GM12878 (cell line): ENCODE data around the gene DUSP15. TPM values are rescaled to one million over a fixed set of nuclear protein-coding genes. Genes with fewer than 3 reads are reported as not detected.

Source experiments
- ATAC-seq: fragments of 200-7000 bp; cut with Tn5 transposase; 3 replicates; pipeline ENCODE4 v1.9.1; 2020; ENCODE audit warnings: mild to moderate bottlenecking, moderate library complexity
- BruUV-seq: library from RNA; stranded (reverse); fragments of 400-500 nt; replicated peaks from 2 replicates; lab custom pipeline; 2021; lab: Mats Ljungman, UMichigan
- CTCF ChIA-PET: fragments of 300-600 bp; sonication (Branson Sonifier 250); formaldehyde crosslinking; extraction: SDS; loops from one replicate; lab custom pipeline; 2021; ENCODE audit warnings: inconsistent platforms; lab: Yijun Ruan, JAX
- POLR2A ChIA-PET: fragments of 350-600 bp; formaldehyde crosslinking; extraction: SDS; loops from one replicate; lab custom pipeline; 2021; ENCODE audit warnings: inconsistent platforms; lab: Charles Lee
- RAD21 ChIA-PET: fragments of 300-600 bp; sonication (Branson Sonifier 250); formaldehyde crosslinking; loops from one replicate; lab custom pipeline; 2023; ENCODE audit warnings: antibody characterized with exemption; ENCODE audit not compliant: unreplicated experiment; lab: Charles Lee
- SMC1A ChIA-PET: fragments of 300-600 bp; sonication (Branson Sonifier 250); formaldehyde crosslinking; loops from one replicate; lab custom pipeline; 2023; ENCODE audit not compliant: unreplicated experiment, uncharacterized antibody; lab: Charles Lee
- DNase-seq: peaks from one replicate; pipeline ENCODE4 v3.0.0-alpha.2; 2011; ENCODE audit warnings: low read depth, low spot score
- FAIRE-seq: peaks from 3 replicates; lab custom pipeline; 2011; peaks lifted over from hg19 to GRCh38; lab: Jason Lieb, UNC
- H2AFZ ChIP-seq: 2 replicates; pipeline ENCODE4 v1.6.0; 2011; ENCODE audit warnings: low read depth, low read length, control low read depth; ENCODE audit not compliant: control insufficient read depth
- H3K27ac ChIP-seq: 2 replicates; pipeline ENCODE4 v1.5.1; 2011; ENCODE audit warnings: control low read depth; ENCODE audit not compliant: control insufficient read depth, insufficient read depth
- H3K27me3 ChIP-seq, 2 experiments: replicated peaks in 1 of 2; 2 replicates each; pipeline versions ENCODE4 v1.6.0 to v1.6.1; 2011; ENCODE audit warnings: low read length in 1 of 2; ENCODE audit not compliant: control insufficient read depth in 2 of 2, insufficient read depth in 2 of 2
- H3K36me3 ChIP-seq, 2 experiments: 2 replicates each; pipeline ENCODE4 v1.5.1; 2011; ENCODE audit warnings: low read length in 1 of 2; ENCODE audit not compliant: control insufficient read depth in 2 of 2, insufficient read depth in 2 of 2
- H3K4me1 ChIP-seq: 2 replicates; pipeline ENCODE4 v1.6.1; 2011; ENCODE audit warnings: mild to moderate bottlenecking, low read length, moderate library complexity, mixed read lengths; ENCODE audit not compliant: control insufficient read depth, insufficient read depth
- H3K4me2 ChIP-seq: 2 replicates; pipeline ENCODE4 v1.6.0; 2011; ENCODE audit warnings: control low read depth; ENCODE audit not compliant: control insufficient read depth, insufficient read depth
- H3K4me3 ChIP-seq: fragments of 200-600 bp; sonication (generic); 2 replicates; pipeline ENCODE4 v1.5.1; 2016
- H3K79me2 ChIP-seq: 2 replicates; pipeline ENCODE4 v1.6.0; 2011; ENCODE audit warnings: low read length; ENCODE audit not compliant: control insufficient read depth, insufficient read depth
- H3K9ac ChIP-seq: 2 replicates; pipeline ENCODE4 v1.8.0; 2011; ENCODE audit warnings: low read length, control low read depth, mixed read lengths; ENCODE audit not compliant: control insufficient read depth, insufficient read depth
- H3K9me3 ChIP-seq: replicated peaks from 3 replicates; pipeline ENCODE4 v1.5.1; 2011; ENCODE audit warnings: mild to moderate bottlenecking, low read length; ENCODE audit not compliant: control insufficient read depth, insufficient read depth
- H4K20me1 ChIP-seq: 2 replicates; pipeline ENCODE4 v1.6.0; 2011; ENCODE audit not compliant: control insufficient read depth, insufficient read depth
- HDAC2 ChIP-seq: fragments of 200-600 bp; sonication (generic); IDR thresholded peaks from 2 replicates; pipeline ENCODE4 v1.6.1; 2017
- SUZ12 ChIP-seq: fragments of 200-600 bp; sonication (generic); IDR thresholded peaks from one replicate; pipeline ENCODE4 v1.6.1; 2018; ENCODE audit warnings: antibody characterized with exemption, mild to moderate bottlenecking; ENCODE audit not compliant: unreplicated experiment
- ZNF207 ChIP-seq: fragments of 450-650 bp; IDR thresholded peaks from 2 replicates; pipeline ENCODE4 v1.6.1; 2014; ENCODE audit warnings: antibody characterized with exemption, mild to moderate bottlenecking, borderline replicate concordance
- WGBS: methylation state at CpG from one replicate; pipeline ENCODE4 v1.1.6; 2016; ENCODE audit warnings: low lambda C conversion rate; ENCODE audit not compliant: insufficient replicate concordance, insufficient coverage; ENCODE audit errors: missing lambda C conversion rate; 5-methylcytosine and 5-hydroxymethylcytosine counted together
- in situ Hi-C: fragments of 300-500 bp; cut with MboI; formaldehyde crosslinking; loops from 9 replicates; pipeline ENCODE4 v1.14.3; 2018; ENCODE audit warnings: mixed read lengths
- intact Hi-C: fragments of 100-400 bp; cut with micrococcal nuclease; formaldehyde crosslinking; loops from one replicate; pipeline ENCODE4 v1.14.2; 2022; ENCODE audit not compliant: unreplicated experiment
- polyA plus RNA-seq, 11 experiments: library from polyadenylated mRNA; depleted of rRNA in 4 of 11; unstranded in 6 of 11; stranded (reverse) in 5 of 11; fragments of >200 nt; fragmentation: Nextera tagmentation in 4 of 11; fragmentation: Illumina TruSeq in 1 of 11; extraction: Ambion mirVana in 4 of 11; extraction: Trizol in 1 of 11; gene quantifications; 1 replicate in 1 of 11; 2 replicates in 10 of 11; pipeline versions ENCODE4 v1.2.1 to v1.2.3, GENCODE V29; 2011 to 2016; ENCODE audit warnings: inconsistent platforms in 2 of 11, missing spikeins in 2 of 11, low read depth in 1 of 11
- total RNA-seq, 4 experiments: library from RNA; depleted of rRNA in 3 of 4; stranded (reverse); fragments of >200 nt in 3 of 4; fragmentation: Illumina TruSeq in 1 of 4; extraction: Trizol in 1 of 4; gene quantifications; 2 replicates each; pipeline versions ENCODE4 v1.2.1 to v1.2.3, GENCODE V29; 2013 to 2021
- TF ChIP-seq, protein P1 (sequence below), 3 experiments: IDR thresholded peaks in 2 of 3; conservative IDR thresholded peaks in 1 of 3; 2 replicates each; pipeline ENCODE4 v1.5.1; 2011; ENCODE audit warnings: low read depth in 3 of 3, low read length in 3 of 3, mild to moderate bottlenecking in 3 of 3, control low read depth in 2 of 3, moderate library complexity in 2 of 3, inconsistent platforms in 1 of 3, mixed read lengths in 1 of 3; ENCODE audit not compliant: control insufficient read depth in 2 of 3, insufficient read depth in 1 of 3; ENCODE audit errors: extremely low read depth in 1 of 3
- TF ChIP-seq, protein P2 (sequence below): IDR thresholded peaks from 2 replicates; pipeline ENCODE4 v1.6.1; 2011; ENCODE audit warnings: borderline replicate concordance, low read depth, mild to moderate bottlenecking, moderate library complexity, low read length; ENCODE audit not compliant: insufficient read depth, poor library complexity, severe bottlenecking

Gene DUSP15
- total and polyA plus RNA-seq, 10 of the 15 experiments (the other 5 are each of a cell fraction or from before 2014, with no cell fraction given) = 0.06 to 2.5 (median 0.67) TPM; not detected in 1

DNA sequence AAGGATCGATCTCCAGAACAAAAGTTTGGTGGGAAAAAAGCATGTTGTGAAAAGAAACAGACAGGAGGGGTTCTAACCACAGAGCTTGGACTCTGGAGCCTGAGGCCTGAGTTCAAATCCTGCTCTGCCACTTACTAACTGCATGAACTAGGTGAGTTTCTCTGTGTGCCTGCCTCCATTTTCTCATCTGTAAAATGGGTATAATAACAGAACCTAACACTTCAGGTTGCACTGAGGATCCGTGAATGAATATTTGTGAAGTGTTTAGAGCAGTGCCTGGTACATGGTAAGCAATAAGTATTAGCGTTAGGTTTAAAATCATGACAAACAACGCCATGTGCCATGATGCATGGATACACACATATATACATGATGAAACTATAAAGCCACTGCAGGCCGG lies 36.7 kb upstream of the DUSP15 start:
- no TSS peak for BruUV-seq
- no peak overlapping the region for H3K9ac ChIP-seq
- no peak for ATAC-seq
- RAD21 ChIA-PET = no interaction called here
- no peak overlapping the region for H3K4me2 ChIP-seq
- FAIRE-seq = no peak
- intact Hi-C loops (no loop called here), in situ Hi-C loops (no loop called here)
- CTCF ChIA-PET = interaction anchor here (0.9 kb wide), 1 partner anchor 55 kb away, joined by 3 read pairs; no protein-coding TSS in a partner anchor
- H3K4me3 ChIP-seq = no peak overlapping the region
- no peak for TF ChIP-seq HDAC2
- TF ChIP-seq, protein P1, sequence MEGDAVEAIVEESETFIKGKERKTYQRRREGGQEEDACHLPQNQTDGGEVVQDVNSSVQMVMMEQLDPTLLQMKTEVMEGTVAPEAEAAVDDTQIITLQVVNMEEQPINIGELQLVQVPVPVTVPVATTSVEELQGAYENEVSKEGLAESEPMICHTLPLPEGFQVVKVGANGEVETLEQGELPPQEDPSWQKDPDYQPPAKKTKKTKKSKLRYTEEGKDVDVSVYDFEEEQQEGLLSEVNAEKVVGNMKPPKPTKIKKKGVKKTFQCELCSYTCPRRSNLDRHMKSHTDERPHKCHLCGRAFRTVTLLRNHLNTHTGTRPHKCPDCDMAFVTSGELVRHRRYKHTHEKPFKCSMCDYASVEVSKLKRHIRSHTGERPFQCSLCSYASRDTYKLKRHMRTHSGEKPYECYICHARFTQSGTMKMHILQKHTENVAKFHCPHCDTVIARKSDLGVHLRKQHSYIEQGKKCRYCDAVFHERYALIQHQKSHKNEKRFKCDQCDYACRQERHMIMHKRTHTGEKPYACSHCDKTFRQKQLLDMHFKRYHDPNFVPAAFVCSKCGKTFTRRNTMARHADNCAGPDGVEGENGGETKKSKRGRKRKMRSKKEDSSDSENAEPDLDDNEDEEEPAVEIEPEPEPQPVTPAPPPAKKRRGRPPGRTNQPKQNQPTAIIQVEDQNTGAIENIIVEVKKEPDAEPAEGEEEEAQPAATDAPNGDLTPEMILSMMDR (IDR thresholded peaks at IDR 0.05 in 2 of 3, conservative IDR thresholded peaks at IDR 0.05 in 1 of 3; ENCODE audit: control insufficient read depth in 2 of 3, extremely low read depth in 1 of 3, insufficient read depth in 1 of 3, low read depth in 3 of 3, low read length in 3 of 3) = no peak
- TF ChIP-seq, protein P2, sequence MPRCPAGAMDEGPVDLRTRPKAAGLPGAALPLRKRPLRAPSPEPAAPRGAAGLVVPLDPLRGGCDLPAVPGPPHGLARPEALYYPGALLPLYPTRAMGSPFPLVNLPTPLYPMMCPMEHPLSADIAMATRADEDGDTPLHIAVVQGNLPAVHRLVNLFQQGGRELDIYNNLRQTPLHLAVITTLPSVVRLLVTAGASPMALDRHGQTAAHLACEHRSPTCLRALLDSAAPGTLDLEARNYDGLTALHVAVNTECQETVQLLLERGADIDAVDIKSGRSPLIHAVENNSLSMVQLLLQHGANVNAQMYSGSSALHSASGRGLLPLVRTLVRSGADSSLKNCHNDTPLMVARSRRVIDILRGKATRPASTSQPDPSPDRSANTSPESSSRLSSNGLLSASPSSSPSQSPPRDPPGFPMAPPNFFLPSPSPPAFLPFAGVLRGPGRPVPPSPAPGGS = no peak
- no peak for TF ChIP-seq ZNF207
- TF ChIP-seq SUZ12 = no peak
- no peaks in the 10 kb centered on the region for H3K27me3 ChIP-seq
- no peak overlapping the region for H3K27ac ChIP-seq
- POLR2A ChIA-PET = interaction anchor here (0.7 to 1.1 kb wide), 3 partner anchors 9 to 56 kb away, joined by 3 to 8 read pairs (median 4); no protein-coding TSS in a partner anchor
- H2AFZ ChIP-seq = no peak overlapping the region
- DNase-seq = no peak
- H3K36me3 ChIP-seq = no peaks in the 10 kb centered on the region
- H4K20me1 ChIP-seq = no peaks in the 10 kb centered on the region
- SMC1A ChIA-PET = no interaction called here
- H3K79me2 ChIP-seq = no peaks in the 10 kb centered on the region
- WGBS = 52% methylated on average over 5 of the region's 5 CpGs
- no peaks in the 10 kb centered on the region for H3K9me3 ChIP-seq
- no peaks in the 10 kb centered on the region for H3K4me1 ChIP-seq
